GM12873 (cell line): ENCODE measurements around the gene RANBP3.

Experiments
- CTCF ChIP-seq: IDR thresholded peaks from 2 replicates; pipeline ENCODE4 v1.5.1; 2012; ENCODE audit warnings: low read depth, mild to moderate bottlenecking, moderate library complexity, low read length, control low read depth; ENCODE audit not compliant: insufficient read depth; ENCODE audit errors: missing control alignments

RANBP3 gene

GRCh38 chr19:5995606-5996005, 17.7 kb upstream of the RANBP3 start:
- TF ChIP-seq CTCF, result no peak

DNA sequence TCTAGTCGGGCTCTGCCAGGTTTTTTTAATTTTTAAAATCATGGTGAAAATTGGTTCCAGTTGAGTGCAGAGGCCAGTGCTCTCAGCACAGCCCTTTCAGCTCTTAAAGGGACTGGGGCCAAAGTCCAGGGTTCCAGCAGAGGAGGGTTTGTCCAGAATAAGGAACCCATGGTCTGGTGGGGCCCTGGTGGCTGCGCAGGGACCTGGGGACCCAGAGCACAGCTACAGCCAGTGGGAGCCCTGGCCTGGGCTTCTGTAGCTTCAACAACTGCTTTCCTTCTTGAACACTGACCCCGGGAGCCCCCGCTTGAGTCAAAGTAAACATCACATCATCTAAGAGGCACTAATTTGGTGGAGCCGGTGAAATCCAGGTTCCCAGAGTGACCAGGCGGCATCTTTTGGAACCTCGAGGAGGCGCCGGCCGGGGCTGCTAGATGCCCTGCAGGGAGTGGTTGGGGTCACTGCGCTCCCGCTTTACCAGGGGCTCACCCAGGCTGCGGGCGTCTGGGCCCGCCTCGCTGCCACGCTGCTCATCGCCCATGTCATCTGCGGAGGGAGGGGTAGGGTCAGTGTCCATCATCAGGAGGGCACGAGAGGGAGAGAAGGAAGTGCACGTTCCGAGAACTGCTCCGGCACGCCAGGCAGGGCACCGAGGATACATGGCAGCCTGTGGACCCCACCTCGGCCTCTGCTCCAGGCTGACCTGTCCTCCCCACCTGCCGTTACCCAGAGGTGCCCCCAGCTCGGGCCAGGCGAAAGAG, 16.6 kb upstream of the RANBP3 start:
- no peak for TF ChIP-seq CTCF

- TF ChIP-seq CTCF, result no peak
Measured at GRCh38 chr19:5993648-5994358, 15.9 kb upstream of the RANBP3 start.

DNA sequence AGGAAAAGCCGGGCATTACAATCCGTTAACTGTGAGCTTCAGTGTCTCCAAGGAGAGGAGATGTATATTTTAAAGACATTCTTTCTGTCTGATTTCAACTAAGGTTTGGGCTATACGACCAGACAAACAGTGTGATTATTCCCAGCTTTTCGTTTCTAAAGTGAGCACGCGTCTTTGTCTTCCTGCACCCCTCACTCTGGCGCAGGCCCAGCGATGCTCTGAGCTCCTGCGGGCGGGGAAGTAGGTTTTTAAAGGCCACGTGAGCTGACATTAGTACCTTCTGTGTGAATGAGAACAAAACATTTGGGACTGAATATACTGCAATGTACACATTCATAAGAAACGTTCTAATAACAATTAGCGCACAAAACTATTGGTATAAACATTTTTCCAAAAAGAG, 15.3 kb upstream of the RANBP3 start:
- TF ChIP-seq CTCF, result no peak

GRCh38 chr19:5992756-5993155, 14.8 kb upstream of the RANBP3 start:
- no peak for TF ChIP-seq CTCF

GRCh38 chr19:5991244-5991838, 13.4 kb upstream of the RANBP3 start:
- no peak for TF ChIP-seq CTCF

- TF ChIP-seq CTCF, result no peak
Measured at GRCh38 chr19:5990289-5990797, 12.4 kb upstream of the RANBP3 start.
